Common myeloid progenitor, CD34-positive (primary cell): ENCODE data around the gene SCAPER.

Experiments
- CTCF ChIA-PET: fragments of 350-600 bp; sonication (Branson Sonifier 250); formaldehyde crosslinking; loops from one replicate; lab custom pipeline; 2021; ENCODE audit warnings: antibody characterized with exemption; lab: Charles Lee
- POLR2A ChIA-PET: fragments of 350-600 bp; sonication (Branson Sonifier 250); formaldehyde crosslinking; loops from one replicate; lab custom pipeline; 2021; ENCODE audit warnings: antibody characterized with exemption; lab: Charles Lee
- DNase-seq, 3 donors: peaks; one replicate each; pipeline versions ENCODE4 v3.0.0 to v3.0.0-alpha.2; 2013
- H3K27ac ChIP-seq, 2 experiments: 1 replicate in 1 of 2; 2 replicates in 1 of 2; pipeline ENCODE4 v1.7.0; 2013; ENCODE audit warnings: inconsistent platforms in 2 of 2, low read length in 2 of 2, mild to moderate bottlenecking in 2 of 2, low read depth in 1 of 2, moderate library complexity in 1 of 2; ENCODE audit not compliant: severe bottlenecking in 2 of 2, insufficient read depth in 1 of 2, poor library complexity in 1 of 2
- H3K27me3 ChIP-seq, 5 experiments: replicated peaks in 2 of 5; 1 replicate in 3 of 5; 2 replicates in 2 of 5; pipeline versions ENCODE4 v1.6.1 to v1.7.0; 2013; ENCODE audit warnings: low read length in 4 of 5, mild to moderate bottlenecking in 2 of 5, moderate library complexity in 2 of 5, inconsistent platforms in 1 of 5; ENCODE audit not compliant: insufficient read depth in 5 of 5, control insufficient read depth in 4 of 5
- H3K36me3 ChIP-seq, 4 experiments: 1 replicate in 2 of 4; 2 replicates in 2 of 4; pipeline versions ENCODE4 v1.6.1 to v1.7.0; 2013; ENCODE audit warnings: low read length in 3 of 4, control low read depth in 1 of 4, mild to moderate bottlenecking in 1 of 4; ENCODE audit not compliant: control insufficient read depth in 4 of 4, insufficient read depth in 4 of 4
- H3K4me1 ChIP-seq, 4 experiments: 1 replicate in 3 of 4; 2 replicates in 1 of 4; pipeline versions ENCODE4 v1.6.1 to v1.7.1; 2013; ENCODE audit warnings: low read length in 3 of 4, mild to moderate bottlenecking in 3 of 4, control low read depth in 1 of 4, inconsistent platforms in 1 of 4, moderate library complexity in 1 of 4; ENCODE audit not compliant: control insufficient read depth in 4 of 4, insufficient read depth in 4 of 4; ENCODE audit errors: control extremely low read depth in 1 of 4
- H3K4me3 ChIP-seq, 7 experiments: 1 replicate in 4 of 7; 2 replicates in 3 of 7; pipeline versions ENCODE4 v1.5.1 to v1.7.0; 2013; ENCODE audit warnings: mild to moderate bottlenecking in 7 of 7, low read length in 6 of 7, moderate library complexity in 6 of 7, inconsistent platforms in 2 of 7, low read depth in 2 of 7, control low read depth in 1 of 7; ENCODE audit not compliant: insufficient read depth in 4 of 7, control insufficient read depth in 1 of 7; ENCODE audit errors: extremely low read depth in 1 of 7
- H3K9me3 ChIP-seq, 5 experiments: 1 replicate in 4 of 5; 2 replicates in 1 of 5; pipeline versions ENCODE4 v1.6.1 to v1.7.1; 2013; ENCODE audit warnings: low read length in 4 of 5, mild to moderate bottlenecking in 2 of 5, inconsistent platforms in 1 of 5, low read depth in 1 of 5, moderate library complexity in 1 of 5; ENCODE audit not compliant: control insufficient read depth in 4 of 5, insufficient read depth in 2 of 5; ENCODE audit errors: control extremely low read depth in 1 of 5
- WGBS: methylation state at CpG from one replicate; pipeline ENCODE4 v1.1.5; 2013; ENCODE audit not compliant: insufficient coverage; 5-methylcytosine and 5-hydroxymethylcytosine counted together

Gene SCAPER

DNA sequence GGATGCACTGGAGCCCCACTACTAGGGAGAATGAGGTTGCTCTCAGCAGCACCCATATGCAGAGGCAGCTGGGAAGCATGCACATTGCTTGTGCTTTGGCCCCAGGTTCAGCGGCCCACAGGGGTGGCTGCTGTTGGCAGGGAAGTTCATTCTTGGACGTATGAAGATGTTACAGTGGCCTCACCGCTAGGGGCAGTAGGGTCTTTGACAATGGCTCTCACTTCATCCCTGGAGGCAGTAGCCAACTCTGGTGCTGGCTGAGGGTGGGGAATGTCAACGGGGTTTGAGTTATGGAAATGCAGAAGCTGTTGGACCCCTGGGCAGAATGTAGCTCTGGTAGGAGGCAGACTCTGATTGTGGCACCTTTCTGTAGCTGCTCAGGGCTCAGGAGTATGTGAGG lies 279.9 kb downstream of the SCAPER start:
- no peak for DNase-seq
- H3K4me3 ChIP-seq: no peak overlapping the region
- ChIA-PET POLR2A (no interaction called here), CTCF (interaction anchor here (1.0 to 1.1 kb wide), 2 partner anchors 9 to 37 kb away, joined by 3 to 5 read pairs; no protein-coding TSS in a partner anchor)
- peaks cover 0 to 2% (median 0%) of the 10 kb centered on the region in 5 experiments for H3K9me3 ChIP-seq
- peaks cover 0 to 5% (median under 1%) of the 10 kb centered on the region in 4 experiments for H3K36me3 ChIP-seq
- H3K4me1 ChIP-seq: no peaks in the 10 kb centered on the region
- no peak overlapping the region for H3K27ac ChIP-seq
- H3K27me3 ChIP-seq: no peaks in the 10 kb centered on the region
- 96% methylated on average over 4 of the region's 4 CpGs for WGBS

DNA sequence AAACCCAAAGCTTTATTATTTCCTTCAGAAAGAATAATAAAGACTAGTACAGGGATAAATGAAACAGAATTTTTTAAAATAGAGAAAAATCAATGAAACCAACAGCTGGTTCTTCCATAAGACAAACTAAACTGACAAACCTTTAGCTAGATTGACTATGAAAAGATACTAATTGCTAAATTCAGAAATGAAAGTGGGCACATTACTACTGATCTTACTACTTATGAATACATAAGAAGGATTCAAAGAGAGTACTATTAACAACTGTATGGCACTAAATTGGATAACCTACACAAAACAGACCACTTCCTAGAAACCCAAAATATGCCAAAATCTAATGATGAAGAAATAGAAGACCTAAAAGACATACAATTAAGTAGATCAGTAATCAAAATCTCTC lies 290.4 kb downstream of the SCAPER start:
- no peak for DNase-seq
- CTCF ChIA-PET: no interaction called here
- H3K4me1 ChIP-seq: no peaks in the 10 kb centered on the region
- no peak overlapping the region for H3K27ac ChIP-seq
- no peak overlapping the region for H3K4me3 ChIP-seq
- peaks cover 0 to 28% (median 7%) of the 10 kb centered on the region in 4 experiments for H3K36me3 ChIP-seq
- H3K9me3 ChIP-seq: peaks cover 0 to 33% (median 4%) of the 10 kb centered on the region in 5 experiments
- POLR2A ChIA-PET: no interaction called here
- H3K27me3 ChIP-seq: no peaks in the 10 kb centered on the region

DNA sequence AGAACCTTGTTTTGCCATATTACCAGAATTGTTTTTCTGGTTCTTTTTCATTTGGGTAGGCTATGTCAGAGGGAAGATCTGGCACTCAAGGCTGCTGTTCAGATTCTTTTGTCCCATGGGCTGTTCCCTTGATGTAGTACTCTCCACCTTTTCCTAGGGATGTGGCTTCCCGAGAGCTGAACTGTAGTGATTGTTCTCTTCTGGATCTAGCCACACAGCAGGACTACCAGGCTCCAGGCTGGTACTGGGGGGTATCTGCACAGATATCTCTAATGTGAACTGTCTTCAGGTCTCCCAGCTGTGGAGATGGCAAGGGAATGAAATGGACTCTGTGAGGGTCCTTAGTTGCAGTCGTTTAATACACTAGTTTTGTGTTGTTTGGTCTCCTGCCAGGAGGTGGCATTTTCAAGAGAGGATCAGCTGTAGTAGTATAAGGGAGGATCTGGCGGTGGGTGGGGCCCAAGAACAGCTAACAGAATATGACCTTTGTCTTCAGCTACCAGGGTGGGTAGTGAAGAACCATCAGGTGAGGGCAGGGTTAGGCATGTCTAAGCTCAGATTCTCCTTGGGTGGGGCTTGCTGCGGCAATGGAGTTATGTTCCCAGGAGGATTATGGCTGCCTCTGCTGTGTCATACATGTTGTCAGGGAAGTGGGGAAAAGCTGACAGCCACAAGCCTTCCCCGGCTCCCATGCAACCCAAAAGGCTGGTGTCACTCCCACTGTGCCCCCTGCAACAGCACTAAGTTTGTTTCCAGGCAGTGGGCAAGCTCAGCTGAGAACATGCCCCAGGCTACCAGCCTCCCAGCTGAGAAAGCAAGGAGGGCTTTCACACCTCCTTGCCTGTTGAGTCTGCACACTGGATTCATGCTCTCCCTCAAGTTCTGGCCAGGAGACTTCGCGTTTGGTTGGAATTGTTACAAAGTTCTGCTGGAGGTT lies 316.1 kb downstream of the SCAPER start:
- CTCF ChIA-PET: no interaction called here
- H3K4me1 ChIP-seq: no peaks in the 10 kb centered on the region
- 97% methylated on average over 5 of the region's 7 CpGs for WGBS
- peaks cover 0 to 4% (median 0%) of the 10 kb centered on the region in 5 experiments for H3K9me3 ChIP-seq
- H3K36me3 ChIP-seq: peaks cover 0 to 6% (median under 1%) of the 10 kb centered on the region in 4 experiments
- H3K27me3 ChIP-seq: no peaks in the 10 kb centered on the region
- H3K4me3 ChIP-seq: no peak overlapping the region
- DNase-seq: no peak
- POLR2A ChIA-PET: no interaction called here
- no peak overlapping the region for H3K27ac ChIP-seq

DNA sequence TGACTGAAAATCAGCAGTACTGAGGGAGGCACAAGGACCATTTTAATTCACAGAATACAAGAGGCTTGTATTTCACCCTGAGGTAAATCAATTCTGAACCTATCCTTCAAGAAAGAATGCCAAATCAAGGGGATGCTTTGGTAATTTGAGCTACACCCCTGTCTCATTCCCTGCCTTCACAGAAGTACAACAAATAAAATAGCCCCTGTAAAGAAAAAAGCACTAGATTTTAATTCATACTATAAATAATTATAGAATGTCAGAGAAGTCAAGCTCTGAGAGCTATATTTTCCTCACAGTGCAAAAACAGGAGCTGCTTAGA lies 319.6 kb downstream of the SCAPER start:
- POLR2A ChIA-PET: no interaction called here
- DNase-seq: no peak
- no peaks in the 10 kb centered on the region for H3K4me1 ChIP-seq
- CTCF ChIA-PET: no interaction called here
- peaks cover 0 to 24% (median 4%) of the 10 kb centered on the region in 5 experiments for H3K9me3 ChIP-seq
- no peak overlapping the region for H3K27ac ChIP-seq
- peaks cover 0 to 6% (median under 1%) of the 10 kb centered on the region in 4 experiments for H3K36me3 ChIP-seq
- no peak overlapping the region for H3K4me3 ChIP-seq
- no peaks in the 10 kb centered on the region for H3K27me3 ChIP-seq

DNA sequence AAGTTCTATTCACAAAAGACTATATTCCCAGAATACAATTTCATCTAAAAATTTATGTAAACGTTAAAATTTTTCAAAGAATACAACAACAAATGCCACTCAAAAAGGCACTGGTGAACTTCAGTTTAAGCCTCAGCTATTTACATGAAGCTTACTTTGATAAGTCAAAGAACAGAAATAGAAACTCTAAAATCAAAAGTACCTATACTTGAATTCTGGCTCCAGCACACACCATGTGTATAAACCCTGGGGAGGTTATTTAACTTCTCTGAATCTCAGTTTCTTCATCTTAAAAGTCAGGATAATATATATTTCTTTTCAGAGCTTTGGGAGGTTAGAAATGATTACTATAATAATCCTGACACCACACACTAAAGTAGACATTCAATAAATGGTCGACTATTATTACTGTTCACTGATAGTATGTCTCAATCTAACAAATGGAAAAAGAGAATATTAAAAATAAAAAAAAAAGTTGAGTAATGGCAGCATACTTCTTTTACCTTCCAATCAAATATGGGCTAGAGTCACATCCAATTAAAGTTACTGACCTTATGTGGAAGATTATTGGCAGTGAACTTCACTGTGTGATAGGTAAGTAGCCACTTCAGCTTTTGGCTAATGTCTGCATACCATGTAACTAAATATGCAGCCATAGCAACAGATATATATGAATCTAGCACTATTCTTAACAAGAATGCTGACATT lies 320.1 kb downstream of the SCAPER start:
- Histone ChIP-seq H3K4me3 (no peak overlapping the region), H3K9me3 (peaks cover 0 to 29% (median 4%) of the 10 kb centered on the region in 5 experiments), H3K4me1 (no peaks in the 10 kb centered on the region), H3K27me3 (no peaks in the 10 kb centered on the region), H3K27ac (no peak overlapping the region), H3K36me3 (peaks cover 0 to 6% (median under 1%) of the 10 kb centered on the region in 4 experiments)
- 100% methylated on average over 1 of the region's 2 CpGs for WGBS
- ChIA-PET POLR2A (no interaction called here), CTCF (no interaction called here)
- DNase-seq: no peak

DNA sequence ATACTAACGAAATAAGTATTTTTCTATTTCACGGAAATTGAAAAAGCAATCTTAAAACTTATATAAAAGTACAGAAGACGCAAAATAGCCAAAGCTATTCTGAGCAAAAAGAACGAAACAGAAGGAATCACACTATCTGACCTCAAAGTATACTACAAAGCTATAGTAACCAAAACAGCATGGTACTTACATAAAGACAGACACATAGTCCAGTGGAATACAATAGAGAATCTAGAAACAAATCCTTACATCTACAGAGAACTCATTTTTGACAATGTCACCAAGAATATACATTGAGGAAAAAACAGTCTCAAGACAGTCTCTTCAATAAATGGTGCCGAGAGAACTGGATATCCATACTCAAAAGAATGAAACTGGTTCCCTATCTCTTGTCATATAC lies 322.6 kb downstream of the SCAPER start:
- no peak overlapping the region for H3K27ac ChIP-seq
- no peaks in the 10 kb centered on the region for H3K36me3 ChIP-seq
- no peak overlapping the region for H3K4me3 ChIP-seq
- POLR2A ChIA-PET: no interaction called here
- H3K9me3 ChIP-seq: peaks cover 0 to 27% (median 4%) of the 10 kb centered on the region in 5 experiments
- no peaks in the 10 kb centered on the region for H3K4me1 ChIP-seq
- no peaks in the 10 kb centered on the region for H3K27me3 ChIP-seq
- WGBS: 73% methylated on average over 3 of the region's 5 CpGs
- DNase-seq: no peak
- CTCF ChIA-PET: no interaction called here
